CD4-positive, alpha-beta T cell treated with Interferon alpha-2 for 1 hour (primary cell): ENCODE results near the gene COMP.

Experiments
- DNase-seq, 2 donors: peaks; one replicate each; pipeline ENCODE4 v3.0.0-alpha.2; 2020 to 2022

The COMP gene

DNA sequence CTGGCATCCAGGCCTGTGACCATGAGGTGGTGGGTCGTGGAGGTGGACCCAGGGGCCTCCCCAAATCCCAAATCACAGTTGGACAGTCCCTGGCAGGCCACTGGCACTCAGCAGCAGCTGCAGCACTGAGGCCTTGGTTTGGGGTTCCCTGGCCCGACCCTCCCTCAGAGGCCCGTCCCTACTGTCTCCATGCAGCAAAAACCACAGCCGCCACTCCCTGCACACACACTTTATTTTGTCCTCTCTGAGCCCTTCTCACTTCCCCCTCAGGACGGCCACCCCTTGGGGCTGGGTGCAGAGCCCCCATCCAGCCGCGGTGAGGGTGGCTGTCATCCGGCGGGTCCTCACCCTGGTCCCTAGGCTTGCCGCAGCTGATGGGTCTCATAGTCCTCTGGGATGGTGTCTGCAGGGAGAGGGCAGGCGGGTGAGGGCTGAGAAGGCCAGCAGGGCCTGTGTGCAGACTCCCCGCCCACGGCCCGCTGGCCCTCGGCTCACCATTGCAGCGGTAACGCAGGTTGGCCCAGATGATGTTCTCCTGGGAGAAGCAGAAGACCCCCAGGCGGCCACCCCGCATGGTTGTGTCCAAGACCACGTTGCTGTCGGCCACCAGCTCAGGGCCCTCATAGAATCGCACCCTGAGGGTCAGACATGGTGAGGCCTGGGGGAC is 8.4 kb downstream of the COMP start:
- no peak for DNase-seq

DNA sequence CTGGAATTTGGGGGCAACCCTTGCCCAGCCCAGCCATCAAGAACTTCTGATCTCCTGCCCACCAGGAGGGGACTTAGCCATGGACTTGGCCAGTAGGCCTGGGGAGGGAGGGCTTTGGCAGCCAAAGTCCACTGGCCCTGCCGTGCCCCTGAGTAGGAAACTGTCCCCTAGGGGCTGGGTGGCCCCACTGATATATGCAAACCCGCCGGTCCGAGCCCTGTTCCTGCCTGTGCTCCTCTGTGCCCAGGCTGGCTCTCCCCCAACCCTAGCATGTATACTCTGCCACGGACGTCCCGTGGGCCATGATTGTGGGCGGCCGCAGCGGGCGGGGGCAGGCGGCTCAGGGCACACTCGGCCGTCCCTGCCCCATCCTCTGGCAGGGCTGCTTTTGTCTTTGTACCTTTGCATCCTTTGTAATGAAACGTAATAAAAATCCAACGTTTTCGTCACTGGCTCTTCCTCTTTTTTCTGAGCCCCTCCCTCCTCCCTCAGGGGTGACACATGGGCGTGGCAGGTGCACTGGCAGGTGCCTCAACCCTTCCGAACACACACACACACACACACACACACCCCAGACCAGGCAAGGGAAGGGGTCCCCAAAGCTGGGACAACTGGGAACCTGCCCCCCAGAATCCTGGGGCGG is 9.1 kb downstream of the COMP start:
- no peak for DNase-seq

DNA sequence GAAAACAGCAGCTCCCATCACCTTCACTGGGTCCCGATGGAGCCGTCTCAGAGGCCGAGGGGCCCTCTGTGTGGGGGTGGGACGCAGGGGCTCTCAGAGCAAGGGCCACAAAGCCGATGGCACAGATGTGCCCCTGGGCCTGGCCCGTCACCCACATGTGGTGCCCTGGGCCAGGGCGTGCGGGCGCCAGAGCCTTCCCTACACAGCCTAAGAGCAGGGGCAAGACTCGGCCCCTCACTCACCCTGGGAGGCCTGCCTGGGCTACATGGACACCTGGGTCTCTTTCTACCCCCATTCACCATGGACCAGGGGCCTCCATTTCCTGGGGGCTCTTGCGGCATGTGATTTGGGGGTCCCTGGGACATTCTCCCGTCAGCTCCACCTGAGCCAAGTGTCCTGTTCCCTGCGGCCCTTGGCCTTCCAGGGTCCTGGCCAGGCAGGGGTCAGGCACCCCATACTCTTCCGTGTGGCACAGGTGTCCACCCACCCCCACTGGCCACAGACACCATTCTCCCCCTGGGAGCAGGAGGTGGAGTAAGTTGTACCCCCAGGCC is 10.0 kb downstream of the COMP start:
- no peak for DNase-seq

DNA sequence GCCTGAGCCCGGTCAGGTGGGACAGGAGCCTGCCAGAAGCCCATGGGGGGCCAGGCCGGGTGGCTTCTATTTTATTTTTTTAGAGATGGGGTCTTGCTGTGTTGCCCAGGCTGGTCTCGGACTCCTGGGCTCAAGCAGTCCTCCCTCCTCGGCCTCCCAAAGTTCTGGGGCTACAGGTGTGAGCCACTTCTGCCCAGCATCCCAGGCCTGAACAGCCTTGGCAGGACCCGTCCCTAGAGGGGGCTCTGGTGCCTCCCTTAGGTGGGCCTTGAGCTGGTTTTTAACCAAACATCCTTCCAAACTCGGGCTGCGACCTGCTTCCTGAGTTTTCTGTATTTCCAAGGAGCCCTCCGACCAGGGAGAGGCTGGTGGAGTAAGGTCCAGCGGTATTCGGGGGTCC is 10.5 kb downstream of the COMP start:
- no peak for DNase-seq

DNA sequence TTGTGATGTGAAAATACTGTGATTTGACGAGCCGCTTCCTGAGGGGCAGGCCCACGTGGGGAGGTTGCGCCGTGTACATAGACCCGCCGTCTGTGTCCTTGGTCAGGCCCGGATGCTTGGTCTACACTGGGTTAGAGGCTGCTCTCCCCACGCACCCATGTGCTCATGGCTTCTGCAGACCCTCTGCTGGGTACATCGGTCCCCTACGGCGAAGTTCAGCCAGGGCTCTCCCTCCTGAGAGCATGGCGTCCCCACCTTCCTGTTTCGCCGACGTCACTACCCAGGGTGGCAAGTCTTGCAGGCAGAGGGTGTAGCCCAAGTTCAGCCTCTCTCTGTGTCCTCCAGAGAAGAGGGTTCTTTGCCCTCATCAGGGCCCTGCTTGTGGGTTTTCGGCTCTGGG is 11.0 kb downstream of the COMP start:
- no peak for DNase-seq

DNA sequence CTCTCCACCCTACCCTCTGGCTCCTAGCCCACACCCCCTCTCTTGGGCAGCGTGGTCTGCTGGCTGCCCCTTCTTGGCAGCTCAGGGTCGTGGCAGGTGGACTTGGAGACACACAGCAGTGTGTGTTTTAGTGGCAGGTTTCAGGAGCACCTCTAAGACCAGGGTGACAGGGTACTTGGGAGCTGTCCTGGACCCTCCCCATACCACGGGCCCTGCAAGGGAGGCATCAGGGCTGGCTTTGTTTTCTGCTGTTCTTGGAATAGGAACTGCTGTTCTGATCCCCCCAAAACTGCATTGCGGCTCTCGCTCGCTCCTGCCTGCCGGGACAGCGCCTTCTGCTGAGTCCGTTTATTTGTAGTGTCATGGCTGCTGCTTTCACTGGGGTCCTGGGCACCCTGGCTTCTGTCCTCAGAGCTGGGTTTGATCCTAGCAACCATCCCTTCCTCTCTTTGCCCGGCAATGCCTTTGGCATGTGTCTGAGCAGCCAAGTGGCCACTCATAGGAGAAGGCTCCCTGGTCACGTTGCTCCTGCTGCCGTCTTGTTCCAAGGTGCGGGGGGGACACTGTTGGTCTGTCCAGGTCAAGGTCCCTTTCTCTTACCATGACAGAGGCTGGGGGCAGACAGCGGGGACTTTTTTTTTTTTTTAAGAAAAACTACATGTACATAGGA is 12.1 kb downstream of the COMP start:
- no peak for DNase-seq

DNA sequence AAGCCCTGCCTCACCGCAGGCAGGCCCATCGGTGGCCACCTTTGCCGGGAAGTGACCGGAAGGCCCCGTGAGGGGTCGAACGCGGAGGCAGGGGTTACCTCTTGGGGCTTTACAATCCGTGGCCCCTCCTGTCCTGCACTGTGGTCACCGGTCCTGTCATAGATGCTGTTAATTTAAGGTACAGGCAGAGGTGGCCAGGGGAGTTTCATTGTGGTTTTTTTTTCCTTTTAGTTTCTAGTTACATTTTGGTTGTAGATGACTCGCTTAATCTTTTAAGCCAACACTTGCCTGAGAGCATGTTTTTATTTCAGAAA is 13.1 kb downstream of the COMP start:
- no peak for DNase-seq

DNA sequence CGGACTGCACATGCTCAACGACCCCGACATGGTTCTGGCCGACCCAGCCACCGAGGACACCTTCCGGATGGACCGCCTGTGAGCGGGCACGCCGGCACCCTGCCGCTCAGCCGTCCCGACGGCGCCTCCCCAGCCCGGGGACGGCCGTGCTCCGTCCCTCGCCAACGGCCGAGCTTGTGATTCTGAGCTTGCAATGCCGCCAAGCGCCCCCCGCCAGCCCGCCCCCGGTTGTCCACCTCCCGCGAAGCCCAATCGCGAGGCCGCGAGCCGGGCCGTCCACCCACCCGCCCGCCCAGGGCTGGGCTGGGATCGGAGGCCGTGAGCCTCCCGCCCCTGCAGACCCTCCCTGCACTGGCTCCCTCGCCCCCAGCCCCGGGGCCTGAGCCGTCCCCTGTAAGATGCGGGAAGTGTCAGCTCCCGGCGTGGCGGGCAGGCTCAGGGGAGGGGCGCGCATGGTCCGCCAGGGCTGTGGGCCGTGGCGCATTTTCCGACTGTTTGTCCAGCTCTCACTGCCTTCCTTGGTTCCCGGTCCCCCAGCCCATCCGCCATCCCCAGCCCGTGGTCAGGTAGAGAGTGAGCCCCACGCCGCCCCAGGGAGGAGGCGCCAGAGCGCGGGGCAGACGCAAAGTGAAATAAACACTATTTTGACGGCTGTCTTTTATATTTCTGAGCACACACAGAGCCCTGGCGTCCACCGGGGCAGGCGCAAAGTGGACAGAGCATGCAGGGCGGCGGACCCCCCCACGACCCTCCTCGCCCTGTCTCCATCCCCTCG is 13.6 kb downstream of the COMP start:
- DNase-seq = no peak

DNA sequence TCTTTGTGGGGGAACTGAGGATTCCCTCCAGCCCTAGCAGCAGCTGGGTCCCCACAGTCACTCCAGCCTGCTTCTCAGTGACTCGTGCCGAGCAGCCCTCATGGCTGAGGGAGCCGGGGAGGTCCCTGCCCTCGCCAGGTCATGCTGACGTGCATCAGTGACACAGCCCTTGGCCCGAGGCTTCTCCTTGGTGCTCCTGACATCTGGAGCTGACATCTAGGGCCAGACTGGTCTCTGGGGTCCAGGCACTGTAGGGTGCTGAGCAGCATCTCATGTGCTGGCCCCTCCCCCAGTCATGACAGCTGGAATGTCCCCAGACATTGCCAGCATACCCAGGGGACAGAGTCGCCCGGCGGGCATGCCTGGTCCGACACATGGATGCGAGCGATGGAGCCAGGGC is 14.4 kb downstream of the COMP start:
- DNase-seq = no peak

DNA sequence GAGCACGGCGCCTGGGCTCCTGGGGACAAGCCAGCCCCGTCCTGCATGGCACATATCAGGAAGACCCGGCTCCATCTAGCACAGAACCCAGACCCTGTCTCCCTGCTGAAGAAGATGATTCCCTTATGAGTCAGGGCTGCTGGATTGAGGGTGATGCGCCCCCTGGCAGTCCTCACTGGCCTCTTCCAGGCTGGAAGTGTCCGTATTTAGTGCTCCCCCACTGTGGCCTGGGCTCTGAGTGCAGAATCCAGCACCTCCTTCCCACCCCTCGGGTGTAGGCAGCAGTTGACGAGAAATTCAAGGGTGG is 14.9 kb downstream of the COMP start:
- no peak for DNase-seq

DNA sequence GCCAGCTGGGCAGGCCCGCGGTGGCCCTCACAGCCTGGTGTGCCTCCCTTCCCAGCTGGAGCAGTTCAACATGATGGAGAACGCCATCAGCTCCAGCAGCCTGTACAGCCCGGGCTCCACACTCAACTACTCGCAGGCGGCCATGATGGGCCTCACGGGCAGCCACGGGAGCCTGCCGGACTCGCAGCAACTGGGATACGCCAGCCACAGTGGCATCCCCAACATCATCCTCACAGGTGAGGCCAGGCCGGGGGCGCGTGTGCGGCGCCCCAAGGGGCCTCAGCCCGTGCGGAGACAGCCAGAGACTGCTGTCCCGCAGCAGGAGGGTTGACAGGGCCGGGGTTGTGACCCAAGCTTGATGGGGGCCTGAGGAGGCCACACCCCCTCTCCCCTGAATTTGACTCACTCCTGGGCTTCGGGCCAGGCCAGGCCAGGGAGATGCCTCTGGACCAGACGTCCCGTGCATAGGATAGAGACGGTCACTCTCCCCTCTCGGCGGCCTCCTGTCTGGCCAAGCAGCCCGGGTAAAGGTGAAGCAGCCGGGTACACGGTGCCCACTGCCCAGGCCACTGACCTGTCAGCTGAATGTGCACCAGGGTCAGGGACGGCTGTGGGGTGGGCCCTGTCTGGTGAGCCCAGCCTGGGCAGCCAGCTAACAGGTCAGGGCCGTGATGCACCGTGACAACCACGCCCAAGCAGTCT is 15.4 kb downstream of the COMP start:
- DNase-seq = no peak

DNA sequence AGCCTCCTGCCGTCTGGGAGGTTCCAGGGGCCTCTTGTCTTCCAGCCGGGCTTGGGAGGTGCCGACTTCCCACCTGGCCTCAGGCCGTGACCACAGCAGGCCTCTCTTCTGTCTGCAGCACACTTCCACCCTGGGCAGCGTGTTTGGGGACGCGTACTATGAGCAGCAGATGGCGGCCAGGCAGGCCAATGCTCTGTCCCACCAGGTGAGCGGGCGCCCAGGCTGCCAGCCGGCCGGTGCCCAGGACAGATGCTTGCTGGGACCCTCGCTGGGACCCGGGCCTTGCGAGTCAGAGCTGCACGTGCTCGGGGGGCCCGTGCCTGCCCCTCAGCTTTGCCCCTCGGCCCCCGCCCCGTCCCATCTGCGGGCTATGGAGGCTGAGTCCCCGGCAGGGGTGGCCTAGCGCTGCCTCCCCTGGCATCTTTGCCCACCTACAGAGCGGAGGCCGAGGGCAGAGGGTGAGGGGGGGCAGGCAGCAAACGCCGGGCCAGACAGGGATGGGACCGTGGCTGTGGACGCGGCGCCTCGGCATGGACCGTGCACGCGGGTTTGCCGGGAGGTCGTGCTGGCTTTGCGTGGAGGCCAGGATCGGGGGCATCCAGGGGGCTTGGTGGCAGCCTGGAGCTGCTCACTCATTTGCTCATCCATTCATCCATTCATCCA is 16.2 kb downstream of the COMP start:
- DNase-seq = no peak

DNA sequence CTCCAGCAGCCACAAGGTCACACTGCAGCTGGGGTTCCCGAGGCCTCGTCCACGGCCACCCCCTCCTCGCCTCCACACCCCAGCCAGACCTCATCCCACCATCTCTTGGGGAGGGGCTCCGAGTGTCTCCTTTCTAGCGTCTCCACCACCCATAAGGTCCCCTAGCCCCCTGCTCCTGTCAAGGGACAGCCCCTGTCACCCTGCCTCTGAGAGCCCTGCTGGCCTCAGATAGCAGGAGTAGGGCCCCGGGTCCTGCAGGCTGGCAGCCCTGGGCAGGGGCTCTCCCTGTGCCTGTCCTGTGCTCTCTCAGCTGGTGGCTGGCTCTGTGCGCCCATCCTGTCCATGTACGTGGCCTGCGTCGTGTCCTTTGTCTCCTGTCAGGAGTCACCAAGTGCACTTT is 17.0 kb downstream of the COMP start:
- no peak for DNase-seq

DNA sequence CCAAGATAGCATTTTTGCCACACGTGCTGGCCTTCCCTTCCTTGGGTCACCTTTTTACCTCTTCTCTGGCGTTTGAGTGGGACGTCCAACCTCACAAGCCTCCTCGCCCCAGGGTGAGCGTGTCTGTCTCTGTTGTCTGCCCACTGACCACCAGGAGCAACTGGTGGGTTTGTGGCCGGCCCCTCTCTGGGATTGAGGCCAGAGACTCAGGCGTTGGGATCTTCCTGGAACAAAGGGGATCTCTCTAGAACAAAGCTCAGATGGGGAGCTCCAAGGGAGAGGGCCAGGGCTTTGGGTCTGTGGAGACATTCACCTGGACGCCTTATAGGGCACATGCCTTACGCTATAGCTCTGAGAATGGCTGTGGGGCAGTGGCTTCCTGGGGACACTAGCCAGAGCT is 17.4 kb downstream of the COMP start:
- DNase-seq = no peak

DNA sequence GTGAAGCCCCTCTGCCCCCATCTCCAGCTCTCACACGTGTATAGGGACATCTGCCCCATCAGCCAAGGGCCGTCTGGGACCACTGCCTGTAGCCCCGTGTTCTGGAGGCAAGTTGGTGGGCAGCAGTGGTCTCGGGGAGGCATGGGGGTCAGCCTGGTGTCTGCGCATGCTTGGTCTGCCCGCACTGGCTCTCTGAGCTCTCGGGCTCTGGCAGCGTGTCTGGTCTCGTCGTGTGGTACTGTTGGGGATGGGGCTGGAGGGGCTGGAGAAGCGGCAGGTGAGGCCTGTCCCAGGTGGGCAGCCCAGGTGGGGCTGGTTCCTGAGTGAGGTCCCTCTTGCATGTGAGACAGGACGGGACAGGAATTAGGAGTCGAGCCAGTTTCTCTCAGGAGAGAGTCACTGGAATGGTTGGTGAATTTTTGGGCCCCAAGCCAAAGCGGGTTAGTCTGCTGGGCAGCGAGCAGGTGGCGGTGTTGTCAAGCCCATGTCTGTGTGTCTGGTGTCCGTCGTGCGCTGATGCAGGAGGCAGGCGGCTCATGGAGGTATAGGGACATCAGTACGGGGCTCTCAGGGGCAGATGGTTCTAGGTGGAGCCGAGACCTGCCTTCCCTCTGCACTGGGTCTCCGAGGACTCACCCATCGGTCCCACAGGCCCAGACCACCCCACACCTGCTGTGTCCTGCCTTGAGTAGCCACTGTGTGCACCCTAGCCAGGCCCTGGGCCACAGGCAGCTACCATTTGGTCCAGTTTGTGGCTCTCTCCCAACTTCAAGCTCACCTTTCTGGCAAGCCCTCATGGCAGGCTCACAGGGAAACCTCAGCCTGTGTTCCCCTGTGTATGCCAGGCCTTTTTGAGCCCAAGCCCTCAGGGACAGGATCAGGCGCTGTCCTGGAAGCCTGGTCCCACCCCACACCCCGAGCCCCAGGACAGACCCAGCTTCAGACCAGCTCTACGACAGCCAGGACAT is 18.2 kb downstream of the COMP start:
- no peak for DNase-seq

DNA sequence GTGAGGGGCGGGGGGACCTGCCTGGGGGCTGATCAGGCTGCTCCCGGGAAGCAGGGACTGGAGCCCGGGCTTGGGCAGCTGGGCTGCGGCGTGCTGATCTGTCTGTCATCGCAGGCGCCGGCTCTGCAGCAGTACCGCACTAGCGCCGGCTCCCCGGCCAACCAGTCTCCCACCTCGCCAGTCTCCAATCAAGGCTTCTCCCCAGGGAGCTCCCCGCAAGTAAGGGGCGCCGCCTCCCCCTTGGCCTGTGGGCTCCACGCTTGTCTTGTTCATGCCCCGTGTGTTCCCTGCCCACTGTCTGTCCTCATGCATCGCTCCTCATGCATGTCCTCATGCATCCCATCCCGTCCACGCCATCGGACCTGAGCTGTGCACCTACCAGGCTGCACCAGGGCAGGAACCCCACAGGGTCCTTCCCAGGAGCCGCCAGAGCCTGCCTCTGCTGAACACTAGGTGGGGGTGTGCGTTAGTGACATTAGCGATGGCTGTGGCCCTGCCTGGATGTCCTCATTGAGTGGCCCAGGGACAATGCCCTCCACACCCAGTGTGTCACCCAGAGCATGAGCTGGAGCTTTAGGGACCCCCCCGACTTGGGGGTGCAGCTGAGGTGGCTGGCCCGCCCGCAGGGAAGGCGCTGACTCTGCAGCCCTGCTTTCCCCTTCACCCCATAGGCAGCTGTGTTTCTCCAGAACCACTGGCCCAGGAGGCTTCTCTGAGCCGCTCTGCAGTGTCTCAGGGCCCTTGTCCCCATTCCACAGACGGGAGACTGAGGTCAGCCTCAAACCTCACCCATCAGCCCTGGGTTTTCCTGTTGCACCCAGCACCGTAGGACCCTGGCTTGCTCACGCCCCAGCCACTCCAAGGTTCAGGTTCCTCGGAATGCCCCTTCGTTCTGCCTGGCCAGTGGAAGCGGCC is 19.5 kb downstream of the COMP start:
- no peak for DNase-seq

DNA sequence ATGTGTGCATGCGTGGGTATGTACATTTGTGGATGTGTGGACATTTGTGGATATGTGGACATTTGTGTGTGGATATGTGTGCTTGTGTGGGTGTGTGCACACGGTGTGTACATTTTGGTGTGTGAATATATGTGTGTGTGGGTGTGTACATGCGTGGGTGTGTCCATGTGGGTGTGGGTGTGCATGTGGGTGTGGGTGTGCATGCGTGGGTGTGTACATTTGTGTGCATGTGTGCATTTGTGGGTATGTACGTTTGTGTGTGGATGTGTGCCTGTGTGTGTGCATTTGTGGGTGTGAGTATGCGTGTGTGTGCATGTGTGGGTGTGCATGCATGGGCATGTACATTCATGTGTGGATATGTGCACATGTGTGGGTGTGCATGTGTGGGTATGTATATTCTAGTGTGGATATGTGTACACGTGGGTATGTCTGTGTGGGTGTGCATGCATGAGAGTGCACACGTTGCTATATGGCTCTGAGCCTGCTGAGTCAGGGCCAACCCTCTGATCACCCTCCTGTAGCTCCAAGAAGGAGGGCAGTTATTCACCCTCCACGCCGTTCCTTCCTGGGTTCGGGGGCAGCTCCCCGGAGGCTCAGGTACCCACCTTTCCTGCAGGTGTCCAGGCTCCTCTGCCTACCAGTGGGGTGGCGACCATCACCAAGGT is 20.3 kb downstream of the COMP start:
- no peak for DNase-seq

DNA sequence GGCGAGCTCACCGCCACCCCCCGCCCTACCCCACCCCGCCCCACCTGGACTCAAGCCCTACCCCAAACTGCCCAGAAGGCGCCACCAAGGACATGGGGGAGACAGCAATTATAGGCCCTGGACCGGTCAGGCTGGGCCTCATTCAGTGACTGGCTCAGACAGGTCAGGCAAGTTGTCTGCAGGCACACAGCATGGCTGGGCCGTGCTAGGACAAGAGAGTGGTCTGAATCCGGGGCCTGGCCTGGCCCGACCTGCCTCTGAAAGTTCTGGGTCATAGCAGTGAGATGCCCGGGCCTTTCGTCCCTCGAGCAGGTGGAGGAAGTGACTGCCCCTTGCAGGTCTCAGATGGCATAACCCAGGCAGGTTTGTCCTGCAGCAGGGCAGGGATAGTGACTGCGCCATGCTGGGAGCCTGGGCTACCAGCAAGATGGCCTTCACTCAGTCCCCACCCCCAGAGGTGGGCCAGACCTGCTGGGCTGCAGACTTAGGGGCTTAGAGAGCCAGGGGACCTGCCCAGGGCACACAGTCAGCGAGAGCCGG is 21.0 kb downstream of the COMP start:
- DNase-seq = no peak
